K562 (cell line): ENCODE results near the gene GAL3ST2. TPM values are rescaled to one million over a fixed set of nuclear protein-coding genes. Genes with fewer than 3 reads are reported as not detected.

Experiments used
- ATAC-seq: fragments of 200-7000 bp; cut with Tn5 transposase; 3 replicates; pipeline ENCODE4 v1.9.1; 2020; ENCODE audit warnings: moderate library complexity
- BruUV-seq: library from RNA; stranded (reverse); fragments of 400-500 nt; replicated peaks from 2 replicates; lab custom pipeline; 2021; lab: Mats Ljungman, UMichigan
- CTCF ChIA-PET: fragments of 300-600 bp; formaldehyde crosslinking; extraction: SDS; loops from one replicate; lab custom pipeline; 2021; ENCODE audit warnings: low intra/inter-chr PET ratio; lab: Yijun Ruan, JAX
- POLR2A ChIA-PET: fragments of 300-600, 350-650 bp; sonication (Branson Sonifier 250); formaldehyde crosslinking; extraction: SDS; loops from one replicate; lab custom pipeline; 2021; ENCODE audit warnings: antibody characterized with exemption, inconsistent platforms; lab: Yijun Ruan, JAX
- DNase-seq, 4 experiments: peaks; one replicate each; pipeline versions ENCODE4 v3.0.0 to v3.0.0-alpha.2; 2011 to 2018; ENCODE audit warnings: low spot score in 3 of 4, mixed read lengths in 3 of 4; ENCODE audit errors: extremely low read depth in 1 of 4
- FAIRE-seq: peaks from 2 replicates; lab custom pipeline; 2011; peaks lifted over from hg19 to GRCh38; lab: Jason Lieb, UNC
- H2AFZ ChIP-seq: 2 replicates; pipeline ENCODE4 v1.6.0; 2011; ENCODE audit warnings: low read depth, low read length, control low read depth, inconsistent platforms
- H3K27ac ChIP-seq: fragments of 200-600 bp; 3 replicates; pipeline ENCODE4 v1.8.0; 2011; ENCODE audit warnings: low read depth, mild to moderate bottlenecking, control low read depth, inconsistent platforms, low read length, moderate library complexity, mixed read lengths; ENCODE audit errors: extremely low read depth
- H3K27me3 ChIP-seq, 2 experiments: fragments of 300-600 bp in 1 of 2; 2 replicates in 1 of 2; 3 replicates in 1 of 2; pipeline versions ENCODE4 v1.6.0 to v1.8.0; 2011; ENCODE audit warnings: inconsistent platforms in 2 of 2, low read length in 2 of 2, mild to moderate bottlenecking in 1 of 2, mixed read lengths in 1 of 2, moderate library complexity in 1 of 2; ENCODE audit not compliant: control insufficient read depth in 2 of 2, insufficient read depth in 2 of 2
- H3K36me3 ChIP-seq: fragments of 300-600 bp; 3 replicates; pipeline ENCODE4 v1.8.0; 2011; ENCODE audit warnings: mild to moderate bottlenecking, low read length, inconsistent platforms; ENCODE audit not compliant: control insufficient read depth, insufficient read depth
- H3K4me1 ChIP-seq, 2 experiments: fragments of 200-600 bp in 1 of 2; replicated peaks in 1 of 2; 2 replicates in 1 of 2; 3 replicates in 1 of 2; pipeline versions ENCODE4 v1.5.1 to v1.8.0; 2011; ENCODE audit warnings: inconsistent platforms in 2 of 2, low read length in 2 of 2, mild to moderate bottlenecking in 1 of 2, mixed read lengths in 1 of 2, moderate library complexity in 1 of 2; ENCODE audit not compliant: control insufficient read depth in 2 of 2, insufficient read depth in 2 of 2
- H3K4me2 ChIP-seq: 2 replicates; pipeline ENCODE4 v1.6.1; 2011; ENCODE audit warnings: low read length, control low read depth, inconsistent platforms, mixed read lengths; ENCODE audit not compliant: insufficient read depth
- H3K4me3 ChIP-seq: fragments of 200-600 bp; sonication (generic), shearing (Covaris generic); 2 replicates; pipeline ENCODE4 v1.5.1; 2016; ENCODE audit warnings: control low read depth, inconsistent platforms
- H3K79me2 ChIP-seq: fragments of 200-600 bp; 3 replicates; pipeline ENCODE4 v1.8.0; 2011; ENCODE audit warnings: low read length, inconsistent platforms; ENCODE audit not compliant: control insufficient read depth, insufficient read depth
- H3K9ac ChIP-seq, 2 experiments: 2 replicates each; pipeline versions ENCODE4 v1.6.0 to v1.6.1; 2011; ENCODE audit warnings: low read depth in 2 of 2, low read length in 2 of 2, control low read depth in 1 of 2, inconsistent platforms in 1 of 2, mild to moderate bottlenecking in 1 of 2, mixed read lengths in 1 of 2; ENCODE audit not compliant: insufficient read depth in 1 of 2
- H3K9me1 ChIP-seq: one replicate; pipeline ENCODE4 v1.6.0; 2011; ENCODE audit warnings: inconsistent platforms, mild to moderate bottlenecking, low read length, moderate library complexity; ENCODE audit not compliant: control insufficient read depth, insufficient read depth
- H3K9me3 ChIP-seq: replicated peaks from 2 replicates; pipeline ENCODE4 v1.5.1; 2011; ENCODE audit warnings: low read depth, low read length, inconsistent platforms; ENCODE audit not compliant: control insufficient read depth, insufficient read depth
- H4K20me1 ChIP-seq: replicated peaks from 2 replicates; pipeline ENCODE4 v1.6.1; 2011; ENCODE audit warnings: low read length, inconsistent platforms, mixed read lengths; ENCODE audit not compliant: control insufficient read depth, insufficient read depth
- KLF13 ChIP-seq: fragments of 450-650 bp; IDR thresholded peaks from 2 replicates; pipeline ENCODE4 v1.6.1; 2016; ENCODE audit warnings: missing genetic modification characterization, low read depth, mild to moderate bottlenecking, missing compliant biosample characterization, moderate library complexity, borderline replicate concordance
- MBD1 ChIP-seq: fragments of 250-450 bp; sonication (Bioruptor Pico); IDR thresholded peaks from 2 replicates; pipeline ENCODE4 v1.8.0; 2022; ENCODE audit warnings: inconsistent platforms
- POLR2B ChIP-seq: fragments of 450-650 bp; IDR thresholded peaks from 2 replicates; pipeline ENCODE4 v1.6.1; 2018; ENCODE audit warnings: low read depth; ENCODE audit not compliant: partially characterized antibody
- SIX5 ChIP-seq, 2 experiments: IDR thresholded peaks; 2 replicates each; pipeline ENCODE4 v1.6.1; 2011; ENCODE audit warnings: low read length in 2 of 2, borderline replicate concordance in 1 of 2, low read depth in 1 of 2, mild to moderate bottlenecking in 1 of 2, moderate library complexity in 1 of 2; ENCODE audit not compliant: insufficient read depth in 1 of 2
- STAT5B ChIP-seq: fragments of 250-450 bp; sonication (Bioruptor Pico); IDR thresholded peaks from 2 replicates; pipeline ENCODE4 v1.8.0; 2021; ENCODE audit warnings: mild to moderate bottlenecking, inconsistent platforms
- ZNF324 ChIP-seq: fragments of 250-450 bp; sonication (Bioruptor Pico); IDR thresholded peaks from 2 replicates; pipeline ENCODE4 v1.4.0; 2020; ENCODE audit warnings: mild to moderate bottlenecking
- ZNF740 ChIP-seq, 3 experiments: fragments of 200-800 bp in 1 of 3; sonication (Bioruptor generic) in 1 of 3; sonication (generic) in 1 of 3; formaldehyde crosslinking in 1 of 3; IDR thresholded peaks; 2 replicates each; pipeline versions ENCODE4 v1.6.1 to v1.8.0; 2016 to 2022; ENCODE audit warnings: mild to moderate bottlenecking in 2 of 3, missing compliant biosample characterization in 2 of 3, missing genetic modification characterization in 2 of 3, missing genetic modification reagents in 1 of 3
- ZZZ3 ChIP-seq: fragments of 450-650 bp; IDR thresholded peaks from 2 replicates; pipeline ENCODE4 v1.6.1; 2016; ENCODE audit warnings: antibody characterized with exemption, mild to moderate bottlenecking, moderate library complexity
- WGBS: fragments of 100-300 bp; shearing (Covaris generic); methylation state at CpG from one replicate; pipeline ENCODE4 v1.1.6; 2016; ENCODE audit warnings: low coverage, mixed read lengths; ENCODE audit not compliant: insufficient coverage; ENCODE audit errors: missing lambda C conversion rate; 5-methylcytosine and 5-hydroxymethylcytosine counted together
- in situ Hi-C: fragments of 300-500 bp; cut with MboI; formaldehyde crosslinking; loops from 4 replicates; pipeline ENCODE4 v1.15.0; 2018; ENCODE audit warnings: inconsistent platforms, mixed read lengths
- intact Hi-C: fragments of 100-400 bp; cut with micrococcal nuclease; formaldehyde crosslinking; loops from 2 replicates; pipeline ENCODE4 v1.14.2; 2022
- polyA plus RNA-seq, 8 experiments: library from polyadenylated mRNA; depleted of rRNA in 4 of 8; stranded (reverse) in 5 of 8; unstranded in 3 of 8; fragments of >200 nt; fragmentation: Nextera tagmentation in 2 of 8; fragmentation: Illumina TruSeq in 1 of 8; extraction: Ambion mirVana in 2 of 8; extraction: Trizol in 1 of 8; gene quantifications; 2 replicates each; pipeline versions ENCODE4 v1.2.1 to v1.2.3, GENCODE V29; 2011 to 2014; ENCODE audit warnings: inconsistent platforms in 1 of 8, missing spikeins in 1 of 8
- total RNA-seq, 7 experiments: library from RNA; depleted of rRNA in 6 of 7; stranded (reverse); fragments of >200 nt in 6 of 7; fragmentation: Illumina TruSeq in 2 of 7; extraction: Trizol in 2 of 7; gene quantifications; 2 replicates each; pipeline versions ENCODE4 v1.2.1 to v1.2.3, GENCODE V29; 2011 to 2021; ENCODE audit warnings: low replicate concordance in 1 of 7

Gene GAL3ST2
- total and polyA plus RNA-seq, 9 of the 15 experiments (the other 6 are each of a cell fraction or from before 2014, with no cell fraction given): 0.42 TPM; not detected in 8

DNA sequence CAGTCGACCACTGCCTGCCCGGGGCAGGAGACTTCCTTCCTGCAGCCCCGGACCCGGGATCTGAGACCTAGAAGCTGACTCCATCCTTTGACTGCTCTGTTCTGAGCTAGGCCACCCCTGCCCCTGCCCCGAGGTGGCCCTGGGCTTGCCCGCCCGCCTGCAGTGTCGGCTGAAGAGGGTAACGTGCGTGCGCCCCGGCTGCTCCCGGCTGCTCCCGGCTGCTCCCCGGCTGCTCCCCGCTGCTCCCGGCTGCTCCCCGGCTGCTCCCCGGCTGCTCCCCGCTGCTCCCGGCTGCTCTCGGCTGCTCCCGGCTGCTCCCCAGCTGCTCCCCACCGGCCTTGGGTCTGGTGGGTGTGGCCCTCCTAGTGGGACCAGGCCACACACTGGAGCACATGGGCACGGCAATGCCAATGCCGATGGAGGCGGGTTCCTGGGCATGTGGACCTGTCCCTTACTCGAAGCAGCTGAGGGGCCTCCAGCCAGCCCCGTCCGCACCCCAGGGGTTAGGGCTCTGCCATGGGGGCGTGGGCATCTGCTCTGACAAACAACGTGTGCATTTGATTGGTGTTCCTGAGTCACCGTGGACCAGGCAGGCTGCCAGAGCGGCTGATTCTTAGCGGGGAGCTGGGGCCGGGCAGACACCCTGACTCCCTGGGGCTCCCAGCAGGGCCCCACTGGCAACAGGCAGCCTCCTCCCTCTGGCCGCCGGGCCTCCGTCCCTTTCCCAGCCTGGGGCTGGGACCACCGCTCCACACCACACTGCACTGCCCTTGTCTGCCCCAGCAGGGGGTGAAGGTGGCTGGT is 2.0 kb upstream of the GAL3ST2 start (continued):
- no peak for TF ChIP-seq SIX5 (IDR thresholded peaks at IDR 0.05; ENCODE audit: borderline replicate concordance in 1 of 2, insufficient read depth in 1 of 2, low read depth in 1 of 2, low read length in 2 of 2)

- ATAC-seq (no peak), DNase-seq (peak in 1 of 4 experiments; percentile 5), FAIRE-seq (no peak)
- WGBS: 69% methylated on average over 9 of the region's 34 CpGs
- no peaks in the 10 kb centered on the region for H3K27me3 ChIP-seq
- TF ChIP-seq POLR2B: no peak
- no peak for TF ChIP-seq ZNF740 (CRISPR knock-in tag; IDR thresholded peaks at IDR 0.05)
- TF ChIP-seq ZNF740 (tag; IDR thresholded peaks at IDR 0.05): no peak
- TF ChIP-seq MBD1 (CRISPR knock-in tag): no peak
- no peak for TF ChIP-seq ZZZ3
- no peak for TF ChIP-seq ZNF324 (CRISPR knock-in tag)
- TF ChIP-seq STAT5B: no peak
- TF ChIP-seq KLF13 (tag): no peak
- no peak overlapping the region for H3K4me2 ChIP-seq
- H3K9me1 ChIP-seq: no peaks in the 10 kb centered on the region
- peak overlapping the region in 1 of 2 experiments; percentile 45; a peak in 1 of 4 replicates for H3K9ac ChIP-seq
- no peak overlapping the region for H3K4me3 ChIP-seq
- H3K27ac ChIP-seq: no peak overlapping the region
- BruUV-seq: no TSS peak
- POLR2A ChIA-PET: interaction anchor here (0.6 kb wide), 1 partner anchor 10 kb away, joined by 3 read pairs; no protein-coding TSS in a partner anchor
- H3K9me3 ChIP-seq: no peaks in the 10 kb centered on the region
- no peaks in the 10 kb centered on the region for H3K36me3 ChIP-seq
- H4K20me1 ChIP-seq: no peaks in the 10 kb centered on the region
- CTCF ChIA-PET: no interaction called here
- intact Hi-C loops (no loop called here), in situ Hi-C loops (no loop called here)
- no peaks in the 10 kb centered on the region for H3K79me2 ChIP-seq
- no peak overlapping the region for H2AFZ ChIP-seq
- peaks cover 0 to 63% of the 10 kb centered on the region in 2 experiments; a peak in 2 of 5 replicates for H3K4me1 ChIP-seq
These were observed 1.1 kb upstream of the GAL3ST2 start for GRCh38 chr2:241775223-241776177.
